HL-60/S4 treated with phorbol 12-myristate 13-acetate at 8.2 ng/mL for 4 days and 3 days (cell line): ENCODE measurements around the gene PRR15L.
"Not testable (repeated sequence)": the region's sequence is repeated elsewhere in the genome, so short reads cannot be mapped to it uniquely, and the experiment has no call there.

Experiments
- in situ Hi-C: fragments of 300-500 bp; cut with MboI; formaldehyde crosslinking; loops from 2 replicates; pipeline ENCODE4 v1.15.0; 2022; ENCODE audit warnings: low sequenced_read_pairs

The PRR15L gene, protein sequence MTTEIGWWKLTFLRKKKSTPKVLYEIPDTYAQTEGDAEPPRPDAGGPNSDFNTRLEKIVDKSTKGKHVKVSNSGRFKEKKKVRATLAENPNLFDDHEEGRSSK

DNA sequence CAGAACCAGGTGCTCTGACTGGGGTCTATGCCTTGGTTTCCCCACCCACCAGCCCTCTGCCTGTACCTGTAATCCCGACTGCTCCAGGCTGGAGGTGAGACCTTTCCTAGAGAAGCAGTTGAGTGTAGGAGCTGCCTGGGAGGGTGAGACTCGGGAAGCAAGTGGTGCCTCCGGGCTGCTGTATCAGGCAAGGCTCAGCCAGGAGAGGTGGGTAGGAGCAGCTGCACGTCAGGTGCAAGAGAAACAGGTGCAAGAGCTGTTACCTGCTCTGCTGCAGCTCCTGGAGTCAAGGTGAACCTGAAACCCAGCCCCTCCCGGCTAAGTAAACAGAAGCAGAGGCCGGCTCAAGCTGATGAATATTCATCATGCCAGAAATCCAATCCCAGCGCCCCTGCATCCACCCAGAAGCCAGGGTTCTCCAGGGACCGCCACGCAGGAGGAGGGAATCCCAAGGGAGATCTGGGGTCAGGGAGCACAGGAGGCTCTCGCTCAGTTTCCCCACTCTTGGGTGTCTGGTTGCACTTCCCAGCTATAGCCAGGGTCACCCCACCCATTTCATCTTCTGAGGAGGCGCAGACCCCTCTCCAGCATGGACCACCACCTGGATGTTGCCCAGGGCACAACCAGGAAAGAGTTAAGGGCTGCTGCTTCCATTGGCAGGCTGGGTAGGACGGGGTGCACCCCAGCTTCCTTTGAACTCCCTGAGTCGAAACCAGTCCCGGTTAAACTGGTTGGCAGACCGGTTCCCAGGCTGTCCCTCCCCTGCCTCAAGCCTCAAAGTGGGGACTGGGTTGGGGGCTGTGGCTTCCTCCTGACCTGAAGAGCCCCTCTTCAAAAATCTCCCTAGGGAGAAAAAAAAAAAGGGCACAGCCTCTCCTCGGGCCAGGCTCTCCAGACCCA lies at the start of gene PRR15L:
PRR15L (minus strand) TSS at position 293 of the 900 bp plus-strand sequence. CDS start 4,649 bp downstream, outside the sequence.
- in situ Hi-C loops = no loop called here

DNA sequence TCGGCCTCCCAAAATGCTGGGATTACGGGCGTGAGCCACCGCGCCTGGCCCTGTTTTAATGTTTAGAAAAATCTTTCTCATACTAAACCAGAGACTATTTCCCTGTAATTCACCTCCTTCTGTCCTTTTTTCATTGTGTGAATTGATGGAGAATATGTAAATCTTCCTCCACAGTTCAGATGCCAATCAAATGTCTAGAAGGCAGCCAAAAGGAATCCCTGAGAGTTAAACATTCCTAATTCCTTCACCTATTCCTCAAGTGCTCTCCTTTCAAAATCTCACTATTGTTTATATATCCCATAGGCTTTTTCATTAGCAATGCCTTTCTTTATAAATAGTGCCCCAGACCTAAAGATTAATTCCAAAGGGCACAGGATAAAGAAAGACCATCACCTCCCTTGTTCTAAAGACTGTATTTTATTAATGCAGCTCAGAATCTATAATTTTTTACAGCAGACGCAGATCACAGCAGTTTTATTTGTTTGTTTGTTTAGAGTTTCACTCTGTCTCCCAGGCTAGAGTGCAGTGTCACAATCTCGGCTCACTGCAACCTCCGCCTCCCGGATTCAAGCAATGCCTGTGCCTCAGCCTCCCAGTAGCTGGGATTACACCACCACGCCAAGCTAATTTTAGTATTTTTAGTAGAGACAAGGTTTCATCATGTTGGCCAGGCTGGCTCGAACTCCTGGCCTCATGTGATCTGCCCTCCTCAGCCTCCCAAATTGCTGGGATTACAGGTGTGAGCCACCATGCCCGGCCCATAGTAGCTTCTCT lies 49.4 kb upstream of the PRR15L start:
- in situ Hi-C loops = no loop called here

DNA sequence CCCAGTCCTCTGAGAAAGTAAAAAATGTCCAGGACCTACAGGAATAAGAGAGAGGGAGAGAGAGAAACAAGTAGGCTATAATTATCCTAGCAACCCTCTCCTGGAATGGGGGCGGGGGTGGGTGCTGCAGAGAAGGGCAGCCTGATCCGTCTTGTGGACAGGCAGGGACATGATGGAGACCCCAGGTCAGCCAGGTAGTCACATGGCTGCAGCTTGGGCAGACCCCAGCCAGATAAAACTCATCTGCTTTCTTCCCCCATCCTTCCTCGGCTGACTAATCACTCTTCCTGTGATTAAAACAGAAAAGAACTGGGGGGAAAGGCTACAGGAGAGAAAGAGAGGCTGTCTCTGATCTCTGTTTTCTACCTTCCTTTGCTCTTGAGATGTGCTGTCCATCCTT lies 47.3 kb upstream of the PRR15L start:
- in situ Hi-C loops = no loop called here

DNA sequence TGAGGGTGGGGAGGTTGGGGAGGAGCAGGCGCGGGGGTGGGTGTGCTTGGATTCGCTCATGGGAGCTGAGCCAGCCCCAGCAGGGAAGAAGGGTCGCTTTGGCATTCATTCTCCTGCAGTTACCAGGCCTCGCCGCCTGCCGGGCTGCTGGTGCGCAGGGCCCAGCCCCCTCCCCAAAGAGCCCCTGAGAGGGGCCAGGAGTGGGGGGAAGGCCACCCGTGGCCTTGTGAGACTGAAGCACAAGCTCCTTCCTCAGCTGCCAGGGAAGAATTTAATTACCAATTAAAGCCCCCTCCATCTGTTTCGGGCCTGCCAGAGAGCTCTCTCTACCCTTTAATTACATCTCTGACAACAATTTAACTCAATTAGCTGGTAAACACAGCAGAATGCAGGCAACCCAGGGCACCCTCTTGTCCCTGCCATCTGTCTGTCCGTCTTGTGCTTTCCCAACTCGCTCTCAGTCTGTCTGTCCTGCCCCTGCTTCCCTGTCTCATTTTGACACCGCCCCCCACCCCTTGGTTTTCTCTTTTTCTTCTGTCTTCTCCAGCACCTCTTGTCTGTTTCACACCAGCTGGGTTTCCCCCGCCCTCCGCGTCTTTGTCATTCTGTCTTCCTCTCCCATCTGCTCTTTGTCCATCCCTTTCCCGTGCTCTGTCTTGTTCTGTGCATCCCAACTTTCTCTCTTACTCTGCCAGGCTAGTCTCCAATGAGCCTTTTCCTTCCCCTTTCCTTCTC lies 45.9 kb upstream of the PRR15L start:
- in situ Hi-C loops = no loop called here

DNA sequence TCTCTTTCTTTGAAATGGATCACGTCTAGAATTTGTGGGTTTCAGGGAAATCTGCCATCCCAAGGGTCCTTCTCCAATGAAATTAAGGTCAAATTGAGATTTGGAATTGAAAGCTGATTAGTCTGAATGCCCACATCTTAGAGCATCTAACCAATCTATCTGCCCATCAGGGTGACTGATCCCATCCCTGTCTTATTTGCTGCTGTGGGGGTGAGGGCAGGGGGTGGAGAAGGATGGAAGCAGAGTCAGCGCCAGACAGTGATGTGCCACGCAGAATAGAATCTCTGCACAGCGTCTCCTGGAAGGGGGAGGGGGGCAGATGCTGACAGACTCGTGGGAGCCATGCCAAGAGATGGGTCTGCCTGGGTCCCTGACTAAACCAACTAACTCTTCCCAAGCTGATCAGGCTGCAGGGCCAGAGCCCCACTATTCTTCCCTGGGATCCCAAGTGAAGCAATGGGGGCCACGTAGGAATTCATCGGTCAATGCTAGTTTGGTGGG lies 45.3 kb upstream of the PRR15L start:
- in situ Hi-C loops = no loop called here

DNA sequence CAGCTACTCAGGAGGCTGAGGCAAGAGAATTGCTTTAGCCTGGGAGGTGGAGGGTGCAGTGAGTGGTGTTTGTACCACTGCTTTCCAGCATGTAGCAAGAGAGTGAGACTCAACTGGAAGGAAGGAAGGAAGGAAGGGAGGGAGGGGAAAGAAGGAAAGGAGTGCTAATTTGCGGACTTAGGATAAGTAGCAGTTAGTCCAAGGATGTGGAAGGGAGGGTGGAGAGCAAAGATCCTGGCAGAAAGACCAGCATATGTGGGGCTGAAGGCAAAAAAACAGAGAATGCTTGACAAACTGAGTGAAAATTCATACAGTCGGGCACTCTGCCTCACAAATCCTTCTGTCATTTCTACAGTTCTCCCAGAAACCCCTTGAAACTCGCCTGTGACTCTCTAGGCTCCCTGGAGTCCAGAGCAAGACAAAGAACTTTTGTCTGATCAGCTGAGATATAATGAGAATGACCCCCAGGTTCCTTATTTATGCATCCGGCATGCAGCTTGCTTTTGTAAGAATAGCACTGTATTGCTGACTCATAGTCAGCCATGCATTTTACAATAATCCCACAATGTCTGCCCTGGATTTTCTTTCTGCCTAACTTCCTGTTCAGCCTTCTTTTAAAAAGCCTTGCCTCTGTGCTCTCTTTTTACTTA lies 44.7 kb upstream of the PRR15L start:
- in situ Hi-C loops = no loop called here

DNA sequence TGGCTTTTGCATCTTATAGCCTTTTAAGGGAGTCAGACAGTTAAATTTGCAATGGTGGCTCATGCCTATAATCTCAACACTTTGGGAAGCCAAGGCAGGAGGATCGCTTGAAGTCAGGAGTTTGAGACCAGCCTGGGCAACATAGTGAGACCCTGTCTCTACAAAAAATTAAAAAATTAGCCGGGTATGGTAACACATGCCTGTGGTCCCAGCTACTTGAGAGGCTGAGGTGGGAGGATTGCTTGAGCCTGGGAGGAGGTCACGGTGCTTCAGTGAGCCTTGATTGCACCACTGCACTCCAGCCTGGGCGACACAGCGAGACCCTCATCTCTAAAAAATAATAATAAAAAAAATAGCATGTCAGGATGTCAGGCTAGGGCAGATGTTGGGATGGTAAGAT lies 44.0 kb upstream of the PRR15L start:
- in situ Hi-C loops = not testable (repeated sequence)

DNA sequence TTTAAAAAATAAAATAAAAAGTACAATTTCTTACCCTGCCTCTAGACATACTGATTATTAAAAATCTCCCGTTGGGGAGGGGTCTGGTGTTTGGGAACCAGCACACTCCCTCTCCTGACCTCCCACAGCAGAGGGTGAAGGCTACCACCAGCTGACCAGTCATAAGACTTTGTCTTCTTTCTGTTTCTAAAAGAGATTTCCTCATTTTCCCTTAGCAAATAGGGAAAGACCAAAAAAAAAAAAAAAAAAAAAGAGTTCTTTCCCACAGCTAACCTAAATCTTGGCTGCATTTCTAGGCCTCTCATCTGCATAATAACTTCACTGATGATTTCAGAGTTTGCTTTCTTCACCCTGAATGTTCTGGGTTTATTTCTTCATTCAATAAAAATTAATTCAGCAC lies 43.5 kb upstream of the PRR15L start:
- in situ Hi-C loops = no loop called here

DNA sequence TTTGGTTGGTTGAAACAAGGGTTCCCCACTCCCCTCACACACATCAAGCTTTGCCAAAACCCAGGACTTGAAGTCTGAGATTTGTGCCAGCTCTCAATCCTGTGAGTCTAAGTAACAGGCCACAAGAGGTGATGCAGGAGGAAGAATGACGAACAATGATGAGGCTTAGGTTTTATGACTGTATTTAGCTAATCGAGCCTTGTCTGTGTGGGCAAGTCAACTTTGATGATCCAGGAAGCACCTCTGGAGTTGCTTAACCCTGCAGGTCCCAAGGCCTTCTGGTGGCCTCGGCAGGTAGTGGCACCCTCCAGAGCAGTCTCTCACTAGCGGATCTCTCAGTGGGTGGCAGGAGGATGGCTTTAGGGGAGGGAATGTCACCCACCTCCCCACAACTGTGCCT lies 41.9 kb upstream of the PRR15L start:
- in situ Hi-C loops = no loop called here

DNA sequence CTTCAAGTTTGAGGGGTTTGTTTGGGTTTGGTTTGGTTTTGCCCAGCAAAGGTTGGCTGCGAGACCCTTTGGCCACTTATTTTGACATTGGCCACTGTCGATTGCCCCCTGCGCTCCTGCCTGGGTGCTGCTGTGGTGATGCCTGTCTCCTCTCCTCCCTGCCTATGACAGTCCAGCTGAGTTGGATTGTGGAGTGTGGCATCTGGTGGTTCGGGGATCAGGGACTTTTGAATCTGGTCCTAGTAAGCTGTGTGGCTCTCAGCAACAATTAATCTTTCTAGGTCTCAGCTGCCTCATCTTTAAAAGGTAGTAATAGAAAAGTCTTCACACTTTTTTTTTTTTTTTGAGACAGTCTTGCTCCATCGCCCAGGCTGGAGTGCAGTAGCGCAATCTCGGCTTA lies 40.4 kb upstream of the PRR15L start:
- in situ Hi-C loops = no loop called here

DNA sequence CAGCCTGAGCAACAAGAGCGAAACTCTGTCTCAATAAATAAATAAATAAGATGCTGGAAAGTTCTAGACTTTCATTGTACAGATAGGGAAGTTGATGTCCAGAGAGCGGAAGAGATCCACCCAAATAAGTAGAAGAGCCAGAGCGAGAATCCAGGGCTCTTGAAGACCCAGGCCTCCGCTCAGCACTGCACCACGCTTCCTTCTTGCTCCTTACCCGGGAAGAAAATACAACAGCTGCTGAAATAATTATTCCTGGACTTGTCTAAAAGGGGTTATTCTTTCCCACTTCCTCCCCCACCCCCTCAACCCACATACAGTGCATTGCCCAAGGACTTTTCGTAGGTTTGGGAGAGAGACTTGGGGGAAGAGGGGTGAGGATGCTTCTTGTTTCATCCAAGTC lies 39.9 kb upstream of the PRR15L start:
- in situ Hi-C loops = no loop called here

DNA sequence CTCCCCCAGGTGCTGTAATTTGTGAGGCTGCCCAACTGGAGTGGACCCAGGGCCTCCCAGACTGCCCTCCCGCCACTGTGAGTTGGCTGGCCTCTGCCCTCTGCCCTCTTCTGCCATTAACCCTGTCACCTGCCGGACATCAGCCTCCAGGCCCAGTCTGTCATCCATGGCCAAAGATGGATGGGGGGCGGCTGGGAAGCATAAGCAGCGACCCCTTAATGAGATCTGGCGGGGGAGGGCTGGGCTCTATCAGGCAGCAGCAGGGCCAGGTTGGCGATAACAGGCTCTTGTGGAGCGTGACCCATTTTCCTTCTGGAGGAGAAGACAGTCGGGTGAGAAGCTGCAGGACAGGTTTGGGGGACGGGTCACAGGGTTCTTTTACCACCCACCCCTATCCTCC lies 38.5 kb upstream of the PRR15L start:
- in situ Hi-C loops = no loop called here

DNA sequence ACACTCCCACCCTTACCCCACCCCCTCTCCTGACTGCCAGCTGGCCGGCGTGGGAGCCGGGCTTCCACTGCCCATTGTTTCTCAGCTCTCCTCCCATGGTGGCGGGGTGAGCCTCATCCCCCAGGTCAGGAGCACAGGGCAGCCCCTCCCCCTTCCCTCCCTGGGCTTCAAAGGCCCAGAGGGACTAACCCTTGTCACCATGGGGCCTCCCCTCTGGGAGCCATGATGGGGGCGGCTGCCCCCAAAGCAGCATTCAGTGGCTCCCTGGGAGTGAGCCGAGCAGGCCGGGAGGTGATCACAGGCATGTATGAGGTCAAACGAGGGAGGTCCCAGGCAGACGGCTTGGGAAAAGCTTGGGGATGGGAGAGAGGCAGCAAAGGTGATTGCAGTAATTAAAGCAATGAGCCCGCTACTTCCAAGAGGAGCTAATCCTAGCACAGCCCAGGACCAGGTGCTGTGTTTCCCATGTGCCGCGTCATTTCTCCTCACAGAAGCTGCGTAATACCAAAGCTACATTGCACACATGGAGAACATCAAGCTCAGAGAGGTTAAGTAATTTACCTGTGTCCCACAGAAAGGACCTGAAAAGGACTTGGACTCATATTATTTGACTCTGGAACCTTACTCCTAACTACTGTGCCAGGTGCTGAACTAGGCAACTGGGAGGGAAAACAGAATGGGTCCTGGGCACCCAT lies 37.7 kb upstream of the PRR15L start:
- in situ Hi-C loops = no loop called here

DNA sequence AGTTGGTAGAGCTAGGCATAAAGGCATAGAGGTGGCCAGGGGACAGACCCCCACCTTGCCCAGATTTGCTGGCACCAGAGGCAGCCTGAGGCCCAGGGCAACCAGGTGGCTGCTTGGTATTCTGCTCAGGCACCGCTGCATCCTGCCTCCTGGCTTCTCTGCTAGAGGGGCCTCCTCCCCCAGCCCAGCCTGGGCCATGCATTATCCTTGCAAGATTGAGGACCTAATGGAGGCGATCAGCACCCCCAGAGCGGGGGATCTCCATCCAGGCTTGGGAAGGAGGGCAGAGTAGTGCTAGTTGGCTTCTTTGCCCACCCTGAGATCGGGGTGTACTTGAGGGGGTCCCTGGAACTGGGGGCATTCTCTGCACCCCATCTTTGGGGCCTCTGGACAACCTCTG lies 37.0 kb upstream of the PRR15L start:
- in situ Hi-C loops = no loop called here

DNA sequence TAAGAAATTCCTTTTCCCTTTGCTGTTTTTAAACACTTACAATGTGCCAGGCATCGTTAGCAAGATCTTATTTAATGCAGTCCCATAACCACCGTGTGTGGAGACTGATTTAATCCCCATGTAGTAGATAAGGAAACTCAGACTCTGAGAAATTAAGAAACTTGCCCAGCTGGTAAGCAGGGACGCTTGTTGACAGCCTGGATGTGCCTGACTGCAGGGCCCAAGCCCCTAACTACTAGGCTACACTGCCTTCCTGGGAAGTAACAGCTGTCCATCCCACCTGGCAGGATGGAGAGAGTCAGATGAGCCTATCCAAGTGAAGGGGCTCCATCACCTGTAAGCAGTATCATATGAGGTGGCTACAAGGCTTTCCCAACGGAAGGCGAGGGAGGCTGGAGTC lies 36.3 kb upstream of the PRR15L start:
- in situ Hi-C loops = no loop called here

DNA sequence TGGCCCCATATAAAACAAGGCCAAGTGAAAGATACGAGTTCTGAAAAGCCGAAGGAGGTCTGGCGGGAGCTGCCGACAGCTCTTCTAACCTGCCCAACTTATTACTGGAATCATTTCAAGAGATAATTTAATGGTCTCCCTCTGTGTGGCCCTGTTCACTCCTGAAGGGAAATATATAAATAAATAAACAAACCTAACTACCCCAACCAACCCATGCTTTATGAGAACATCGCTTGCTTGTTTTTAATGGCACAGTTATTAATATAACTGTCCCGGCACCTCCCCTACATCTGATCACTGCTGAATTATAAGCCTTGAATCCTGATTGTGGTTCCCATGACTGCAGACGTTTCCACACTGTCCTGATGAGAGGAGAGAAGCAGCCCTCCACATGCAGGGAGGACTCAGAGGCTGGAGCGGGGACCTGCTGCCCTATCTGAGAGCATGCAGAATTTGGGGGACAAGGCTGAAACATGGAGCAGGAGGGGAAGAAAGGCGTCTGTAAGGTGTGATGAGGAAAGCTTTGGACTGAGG lies 35.4 kb upstream of the PRR15L start:
- in situ Hi-C loops = no loop called here

DNA sequence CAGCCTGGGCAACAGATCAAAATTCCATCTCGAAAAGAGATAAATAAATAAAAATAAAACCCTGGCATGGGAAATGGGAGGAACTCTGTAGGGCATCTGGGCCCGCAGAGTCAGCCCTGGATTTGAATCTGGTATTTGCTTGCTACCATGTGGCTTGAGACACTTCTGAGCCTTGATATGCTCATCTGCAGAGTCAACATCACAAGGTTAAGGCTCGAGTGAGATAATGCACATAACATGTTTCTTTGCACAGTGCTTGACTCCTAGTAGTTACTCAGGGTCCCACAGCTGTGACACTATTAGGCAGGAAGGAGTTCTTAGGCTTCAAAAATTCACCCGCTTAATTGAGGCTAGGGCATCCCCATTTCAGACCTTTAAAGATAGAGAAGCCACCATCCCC lies 34.5 kb upstream of the PRR15L start:
- in situ Hi-C loops = no loop called here

DNA sequence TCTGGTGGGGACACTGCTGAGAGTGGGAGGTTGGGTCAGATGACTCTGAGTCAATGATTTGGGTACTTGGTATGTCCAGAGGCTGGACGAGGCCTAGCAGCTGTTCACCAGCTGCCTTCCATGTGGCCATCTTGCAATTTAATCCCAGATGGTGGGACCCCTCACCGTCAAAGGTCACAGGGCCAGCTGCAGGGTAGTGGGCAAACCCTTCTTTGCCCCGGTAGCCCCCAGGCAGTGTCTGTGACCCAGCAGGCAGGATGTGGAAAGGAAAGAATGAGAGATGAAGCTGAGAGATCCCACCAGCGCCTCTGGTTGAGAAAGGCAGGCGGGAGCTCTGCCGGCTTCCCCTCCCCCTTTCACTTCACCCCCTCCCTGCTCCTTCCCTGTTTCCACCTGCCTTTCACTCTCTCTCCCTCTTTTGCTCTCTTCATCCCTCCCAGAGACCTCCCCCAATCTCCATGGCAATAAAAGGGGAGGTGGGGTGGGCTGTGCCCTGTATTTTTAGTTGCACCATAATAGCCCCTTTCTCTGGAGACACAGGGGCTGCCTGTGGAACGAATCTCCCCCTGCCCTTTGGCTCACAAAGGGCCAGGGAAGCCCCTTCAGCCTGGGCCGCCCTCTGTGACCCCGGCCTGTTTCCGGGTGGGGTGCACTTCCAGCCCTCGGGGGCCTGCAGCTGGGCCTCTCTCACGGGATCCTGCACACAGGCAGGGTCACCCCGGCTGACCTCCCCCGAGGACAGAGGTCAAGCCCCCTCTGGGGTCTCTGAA lies 33.5 kb upstream of the PRR15L start:
- in situ Hi-C loops = no loop called here

DNA sequence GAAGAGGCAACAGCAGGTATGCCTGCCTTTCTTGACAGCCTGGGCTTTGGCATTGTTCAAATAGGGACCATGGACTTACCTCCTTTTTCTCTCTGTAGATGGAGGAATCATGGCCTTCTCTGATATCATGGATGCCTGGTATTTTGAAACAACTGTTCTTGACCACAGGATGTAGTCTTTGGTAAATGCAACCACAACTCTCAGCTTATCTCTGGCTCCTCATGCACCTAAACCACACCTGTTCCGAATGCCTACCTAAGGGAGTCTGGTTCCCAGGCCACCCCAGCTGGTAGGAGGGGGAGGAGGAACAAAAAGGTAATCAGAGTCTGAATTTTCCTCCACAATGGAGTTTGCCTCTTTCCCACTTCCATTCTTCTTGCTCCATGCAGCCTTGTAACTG lies 32.0 kb upstream of the PRR15L start:
- in situ Hi-C loops = no loop called here
